Neuronal stem cell (in vitro differentiated cells): ENCODE results near the gene CHST9.

Experiments used
- DNase-seq: peaks from one replicate; pipeline ENCODE4 v3.0.0-alpha.2; 2013; ENCODE audit warnings: low spot score
- H2AFZ ChIP-seq: one replicate; pipeline ENCODE4 v1.6.1; 2013; ENCODE audit warnings: mild to moderate bottlenecking, low read length, inconsistent platforms
- H2AK5ac ChIP-seq: 2 replicates; pipeline ENCODE4 v1.6.1; 2013; ENCODE audit warnings: low read depth, mild to moderate bottlenecking, inconsistent platforms, low read length, moderate library complexity, mixed read lengths
- H2BK120ac ChIP-seq: 2 replicates; pipeline ENCODE4 v1.6.1; 2013; ENCODE audit warnings: low read depth, mild to moderate bottlenecking, inconsistent platforms, low read length, moderate library complexity, mixed read lengths
- H2BK12ac ChIP-seq: one replicate; pipeline ENCODE4 v1.6.1; 2013; ENCODE audit warnings: low read length, inconsistent platforms
- H2BK15ac ChIP-seq: 2 replicates; pipeline ENCODE4 v1.6.1; 2013; ENCODE audit warnings: mild to moderate bottlenecking, low read length, inconsistent platforms, mixed read lengths
- H2BK5ac ChIP-seq: one replicate; pipeline ENCODE4 v1.6.1; 2013; ENCODE audit warnings: inconsistent platforms, mild to moderate bottlenecking, low read length, moderate library complexity
- H3K14ac ChIP-seq: one replicate; pipeline ENCODE4 v1.6.1; 2013; ENCODE audit warnings: low read length, inconsistent platforms
- H3K18ac ChIP-seq: 2 replicates; pipeline ENCODE4 v1.6.1; 2013; ENCODE audit warnings: low read length, inconsistent platforms
- H3K23ac ChIP-seq: 2 replicates; pipeline ENCODE4 v1.6.1; 2013; ENCODE audit warnings: low read depth, mild to moderate bottlenecking, mixed read lengths, low read length, inconsistent platforms; ENCODE audit not compliant: poor library complexity
- H3K27ac ChIP-seq: replicated peaks from 3 replicates; pipeline ENCODE4 v1.5.1; 2013; ENCODE audit warnings: low read length, inconsistent platforms
- H3K27me3 ChIP-seq, 3 experiments: 2 replicates each; pipeline ENCODE4 v1.6.1; 2013; ENCODE audit warnings: low read length in 3 of 3, mild to moderate bottlenecking in 2 of 3, inconsistent platforms in 1 of 3, low read depth in 1 of 3, mixed read lengths in 1 of 3, moderate library complexity in 1 of 3; ENCODE audit not compliant: control insufficient read depth in 3 of 3, insufficient read depth in 3 of 3
- H3K36me3 ChIP-seq, 2 donors: replicated peaks in 1 of 2; 2 replicates each; pipeline ENCODE4 v1.6.1; 2013; ENCODE audit warnings: low read length in 2 of 2; ENCODE audit not compliant: control insufficient read depth in 2 of 2, insufficient read depth in 2 of 2
- H3K4ac ChIP-seq: 2 replicates; pipeline ENCODE4 v1.6.1; 2013; ENCODE audit warnings: inconsistent platforms, mild to moderate bottlenecking, low read length, moderate library complexity
- H3K4me1 ChIP-seq, 2 donors: 1 replicate in 1 of 2; 2 replicates in 1 of 2; pipeline ENCODE4 v1.6.1; 2013; ENCODE audit warnings: low read length in 2 of 2, low read depth in 1 of 2; ENCODE audit not compliant: control insufficient read depth in 2 of 2, insufficient read depth in 1 of 2
- H3K4me2 ChIP-seq: one replicate; pipeline ENCODE4 v1.6.1; 2013; ENCODE audit warnings: mild to moderate bottlenecking, low read length, inconsistent platforms; ENCODE audit not compliant: insufficient read depth, poor library complexity, severe bottlenecking
- H3K4me3 ChIP-seq, 2 donors: 2 replicates each; pipeline ENCODE4 v1.5.1; 2013; ENCODE audit warnings: low read length in 2 of 2, mild to moderate bottlenecking in 2 of 2, inconsistent platforms in 1 of 2, moderate library complexity in 1 of 2
- H3K79me1 ChIP-seq: one replicate; pipeline ENCODE4 v1.6.1; 2013; ENCODE audit warnings: low read depth, mild to moderate bottlenecking, inconsistent platforms, low read length, moderate library complexity
- H3K9ac ChIP-seq: one replicate; pipeline ENCODE4 v1.6.1; 2013; ENCODE audit warnings: mild to moderate bottlenecking, low read depth, low read length, inconsistent platforms; ENCODE audit not compliant: poor library complexity
- H3K9me3 ChIP-seq, 2 donors: replicated peaks in 1 of 2; 2 replicates each; pipeline versions ENCODE3 to v1.6.1; 2013; ENCODE audit warnings: low read length in 2 of 2, mild to moderate bottlenecking in 2 of 2, inconsistent platforms in 1 of 2, low read depth in 1 of 2, mixed read lengths in 1 of 2, moderate library complexity in 1 of 2; ENCODE audit not compliant: control insufficient read depth in 2 of 2, insufficient read depth in 1 of 2
- H4K8ac ChIP-seq: one replicate; pipeline ENCODE4 v1.6.1; 2013; ENCODE audit warnings: low read depth, mild to moderate bottlenecking, inconsistent platforms, low read length, moderate library complexity
- H4K91ac ChIP-seq: one replicate; pipeline ENCODE4 v1.6.1; 2013; ENCODE audit warnings: low read length, low read depth, mild to moderate bottlenecking, inconsistent platforms; ENCODE audit not compliant: poor library complexity
- WGBS, 2 donors: extraction: QIAGEN DNeasy Blood & Tissue Kit; methylation state at CpG; one replicate each; pipeline ENCODE4 v1.1.7; 2013; ENCODE audit warnings: missing lambda C conversion rate in 2 of 2, mixed read lengths in 1 of 2; ENCODE audit not compliant: insufficient read length in 2 of 2, insufficient replicate concordance in 1 of 2; ENCODE audit errors: extremely low coverage in 2 of 2; 5-methylcytosine and 5-hydroxymethylcytosine counted together

CHST9 gene

DNA sequence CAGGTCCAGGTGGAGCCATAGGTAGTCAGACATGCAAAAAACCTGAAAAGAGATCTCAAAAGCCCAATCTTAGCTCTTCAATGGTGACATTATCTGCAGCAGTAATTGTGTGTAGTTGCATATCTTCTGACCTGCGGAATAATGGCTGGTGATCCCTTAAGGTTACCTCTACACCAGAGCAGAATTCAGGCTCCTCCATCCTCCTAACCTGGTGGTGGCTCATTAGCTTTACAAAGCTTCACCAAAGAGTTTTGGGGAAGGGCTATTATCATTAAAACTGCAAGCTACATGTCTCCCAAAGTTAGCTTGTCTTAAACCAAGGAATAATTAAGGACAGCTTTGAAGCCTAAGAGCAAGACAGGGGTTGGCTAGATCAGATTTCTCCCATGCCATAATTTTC is 42.6 kb upstream of the CHST9 start:
- Histone ChIP-seq H3K14ac (no peak overlapping the region), H4K91ac (no peak overlapping the region), H2BK5ac (no peak overlapping the region), H2AFZ (no peak overlapping the region), H2AK5ac (no peak overlapping the region), H3K4ac (no peak overlapping the region), H3K23ac (no peak overlapping the region), H3K27ac (no peak overlapping the region), H3K18ac (no peak overlapping the region), H3K4me3 (no peak overlapping the region), H2BK120ac (no peak overlapping the region), H3K9ac (no peak overlapping the region), H2BK12ac (no peak overlapping the region), H3K9me3 (no peaks in the 10 kb centered on the region), H3K36me3 (no peaks in the 10 kb centered on the region), H3K4me2 (no peak overlapping the region), H3K4me1 (peaks cover 0 to 6% of the 10 kb centered on the region in 2 donors), H3K27me3 (no peaks in the 10 kb centered on the region), H2BK15ac (no peak overlapping the region), H3K79me1 (no peaks in the 10 kb centered on the region), H4K8ac (no peak overlapping the region)
- WGBS, 2 donors, result no CpG with 5 or more reads among the region's 1 CpG
- no peak for DNase-seq

DNA sequence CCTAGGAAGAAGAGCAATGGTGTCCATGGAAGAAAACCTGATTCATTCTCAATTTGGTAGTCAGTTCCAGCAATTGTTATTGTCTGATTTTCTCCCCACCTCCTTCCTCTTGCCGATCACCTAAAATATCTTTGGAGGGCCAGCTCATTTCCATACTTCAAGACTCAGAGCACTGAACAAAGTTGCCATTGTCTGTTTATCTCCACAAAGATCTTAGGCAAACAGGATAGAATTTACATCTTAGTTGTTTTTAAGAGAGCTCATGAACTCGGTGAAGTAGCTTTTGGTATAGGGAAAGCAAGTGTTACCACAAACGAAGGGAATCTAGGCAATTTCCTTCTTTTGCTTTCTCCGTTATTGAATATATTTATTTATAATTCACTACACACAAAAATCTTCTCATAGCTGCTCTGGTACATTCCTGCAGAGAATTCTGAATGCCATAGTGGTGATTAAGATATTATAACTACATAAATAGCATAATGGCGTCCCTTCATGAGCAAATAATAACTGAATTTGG is 41.5 kb upstream of the CHST9 start:
- no peak for DNase-seq
- Histone ChIP-seq H3K79me1 (no peaks in the 10 kb centered on the region), H2AFZ (no peak overlapping the region), H4K91ac (no peak overlapping the region), H3K9me3 (no peaks in the 10 kb centered on the region), H3K27ac (no peak overlapping the region), H2BK12ac (no peak overlapping the region), H2AK5ac (no peak overlapping the region), H3K4ac (no peak overlapping the region), H3K36me3 (no peaks in the 10 kb centered on the region), H3K4me1 (peaks cover 0 to 6% of the 10 kb centered on the region in 2 donors), H2BK15ac (no peak overlapping the region), H3K27me3 (no peaks in the 10 kb centered on the region), H3K9ac (no peak overlapping the region), H2BK5ac (no peak overlapping the region), H3K4me3 (no peak overlapping the region), H3K23ac (no peak overlapping the region), H4K8ac (no peak overlapping the region), H3K4me2 (no peak overlapping the region), H3K18ac (no peak overlapping the region), H2BK120ac (no peak overlapping the region), H3K14ac (no peak overlapping the region)
- no CpG with 5 or more reads among the region's 5 CpGs for WGBS, 2 donors

DNA sequence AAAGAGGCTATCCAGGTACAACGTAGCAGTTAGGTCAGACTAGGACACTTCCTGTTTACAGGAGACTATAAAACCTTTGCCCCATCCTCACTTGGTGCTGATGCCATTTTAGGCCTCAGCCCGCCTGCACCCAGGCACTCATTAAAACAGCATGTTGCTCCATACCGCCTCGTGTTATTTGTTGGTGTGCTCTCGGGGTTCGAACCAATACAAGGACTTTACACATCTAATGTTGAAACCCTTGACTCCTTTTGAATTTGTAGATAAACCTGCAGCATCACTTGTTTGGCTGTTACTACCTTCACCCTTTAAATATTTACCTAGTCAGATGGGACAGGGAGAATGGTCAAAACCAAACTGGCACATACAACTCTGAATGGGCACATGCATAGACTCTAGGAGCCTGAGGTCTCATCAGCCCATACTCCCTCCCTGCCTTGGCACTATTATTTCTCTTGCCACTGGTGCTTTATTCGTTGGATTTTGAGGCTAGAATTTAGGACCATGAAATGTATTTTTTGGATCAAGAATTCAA is 40.9 kb upstream of the CHST9 start:
- Histone ChIP-seq H3K9me3 (no peaks in the 10 kb centered on the region), H3K27ac (no peak overlapping the region), H3K14ac (no peak overlapping the region), H3K9ac (no peak overlapping the region), H2BK120ac (no peak overlapping the region), H2BK15ac (no peak overlapping the region), H3K4ac (no peak overlapping the region), H3K4me3 (no peak overlapping the region), H3K4me1 (peaks cover 0 to 6% of the 10 kb centered on the region in 2 donors), H3K23ac (no peak overlapping the region), H3K18ac (no peak overlapping the region), H3K79me1 (no peaks in the 10 kb centered on the region), H2BK12ac (no peak overlapping the region), H3K36me3 (no peaks in the 10 kb centered on the region), H4K8ac (no peak overlapping the region), H2AFZ (no peak overlapping the region), H3K4me2 (no peak overlapping the region), H4K91ac (no peak overlapping the region), H2BK5ac (no peak overlapping the region), H2AK5ac (no peak overlapping the region), H3K27me3 (no peaks in the 10 kb centered on the region)
- no CpG with 5 or more reads among the region's 7 CpGs for WGBS, 2 donors
- no peak for DNase-seq

DNA sequence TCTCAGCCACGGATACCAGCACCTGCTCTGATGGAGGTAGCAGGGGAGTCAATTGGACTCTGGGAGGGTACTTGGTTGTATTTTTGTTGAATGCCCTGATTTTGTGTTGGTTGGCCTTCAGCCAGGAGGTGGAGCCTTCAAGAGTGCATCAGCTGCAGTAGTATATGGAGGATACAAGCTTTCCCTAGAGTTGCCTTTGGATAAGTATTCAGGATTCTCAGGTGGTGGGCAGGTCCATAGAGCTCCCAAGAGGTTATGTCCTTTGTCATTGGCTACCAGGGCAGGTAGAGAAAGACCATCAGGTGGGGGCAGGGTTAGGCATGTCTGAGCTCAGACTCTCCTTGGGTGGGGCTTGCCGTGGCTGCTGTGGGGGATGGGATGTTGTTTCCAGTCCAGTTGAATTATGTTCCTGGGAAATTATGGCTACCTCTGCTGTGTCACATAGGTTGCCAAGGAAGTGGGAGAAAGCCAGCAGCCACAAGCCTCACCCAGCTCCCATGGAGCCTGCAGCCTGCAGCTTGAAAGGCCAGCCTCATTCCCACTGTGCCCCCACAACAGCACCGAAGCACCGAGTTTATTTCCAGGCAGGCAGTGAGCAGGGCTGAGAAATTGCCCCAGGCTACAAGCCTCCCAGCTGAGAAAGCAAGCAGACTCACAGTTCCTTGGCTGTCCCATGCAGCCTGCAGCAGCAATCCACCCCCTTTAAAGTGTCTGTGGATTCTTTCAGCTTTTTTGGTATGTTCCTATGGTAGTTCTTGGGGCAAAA is 38.6 kb upstream of the CHST9 start:
- H3K14ac ChIP-seq, result peak overlapping the region; percentile 98
- no peaks in the 10 kb centered on the region for H3K9me3 ChIP-seq
- H3K4me2 ChIP-seq, result no peak overlapping the region
- no peak overlapping the region for H3K4ac ChIP-seq
- H3K4me3 ChIP-seq, result no peak overlapping the region
- H3K27ac ChIP-seq, result no peak overlapping the region
- no peak overlapping the region for H2BK12ac ChIP-seq
- H4K8ac ChIP-seq, result peak overlapping the region; percentile 65
- no peak overlapping the region for H2AK5ac ChIP-seq
- peak overlapping the region; percentile 41 for H2AFZ ChIP-seq
- no peak for DNase-seq
- no peaks in the 10 kb centered on the region for H3K36me3 ChIP-seq
- peak overlapping the region; percentile 89 for H3K18ac ChIP-seq
- H2BK15ac ChIP-seq, result no peak overlapping the region
- H3K27me3 ChIP-seq, result no peaks in the 10 kb centered on the region
- no peak overlapping the region for H2BK120ac ChIP-seq
- no peak overlapping the region for H3K9ac ChIP-seq
- no CpG with 5 or more reads among the region's 4 CpGs for WGBS, 2 donors
- no peak overlapping the region for H2BK5ac ChIP-seq
- H4K91ac ChIP-seq, result no peak overlapping the region
- no peak overlapping the region for H3K23ac ChIP-seq
- no peaks in the 10 kb centered on the region for H3K79me1 ChIP-seq
- H3K4me1 ChIP-seq, result peaks cover 0 to 6% of the 10 kb centered on the region in 2 donors
